ENCODE measurements around the gene UCHL1. TPM values are rescaled to one million over a fixed set of nuclear protein-coding genes. Genes with fewer than 3 reads are reported as not detected.

The UCHL1 gene
- total RNA-seq, 2 experiments from 2014 or later = 0.99 to 1.1 TPM

GRCh38 chr4:41216294-41217019 is 40.3 kb upstream of the UCHL1 start:
- H3K36me3 Mint-ChIP-seq = no peaks in the 10 kb centered on the region
- intact Hi-C loops (cut with micrococcal nuclease) = loop anchor here (10.0 kb wide), 1 partner anchor 452 kb away; no protein-coding TSS in a partner anchor
- no peaks in the 10 kb centered on the region for H3K9me3 Mint-ChIP-seq
- H3K4me1 Mint-ChIP-seq (ENCODE audit: low read depth) = peaks cover 28% of the 10 kb centered on the region
- H3K27ac Mint-ChIP-seq = peak overlapping the region; percentile 77
- peaks cover 58% of the 10 kb centered on the region for H3K27me3 Mint-ChIP-seq
- ChIA-PET CTCF (interaction anchor here (1.2 to 2.4 kb wide), 3 partner anchors 240 to 291 kb away, joined by 5 to 11 read pairs (median 7); no protein-coding TSS in a partner anchor), POLR2A (no interaction called here)
- DNase-seq = peak; percentile 76
- peak overlapping the region; percentile 75 for H3K4me3 Mint-ChIP-seq

GRCh38 chr4:41217020-41217333 is 39.8 kb upstream of the UCHL1 start:
- CTCF ChIA-PET = interaction anchor here (1.2 to 2.4 kb wide), 2 partner anchors 241 to 288 kb away, joined by 5 to 7 read pairs; no protein-coding TSS in a partner anchor
- peaks cover 55% of the 10 kb centered on the region for H3K27me3 Mint-ChIP-seq

GRCh38 chr4:41217374-41217773 is 39.4 kb upstream of the UCHL1 start:
- POLR2A ChIA-PET = no interaction called here
- intact Hi-C loops (cut with micrococcal nuclease) = loop anchor here (10.0 kb wide), 1 partner anchor 453 kb away; no protein-coding TSS in a partner anchor
- peaks cover 52% of the 10 kb centered on the region for H3K27me3 Mint-ChIP-seq

More at GRCh38 chr4:41217020-41217333, 39.8 kb upstream of the UCHL1 start:
- Mint-ChIP-seq H3K4me1 (ENCODE audit: low read depth) (peaks cover 28% of the 10 kb centered on the region), H3K36me3 (no peaks in the 10 kb centered on the region), H3K27ac (no peak overlapping the region), H3K4me3 (peak overlapping the region; percentile 75), H3K9me3 (no peaks in the 10 kb centered on the region)
- no peak for DNase-seq
- intact Hi-C loops (cut with micrococcal nuclease) = loop anchor here (10.0 kb wide), 1 partner anchor 452 kb away; no protein-coding TSS in a partner anchor
- POLR2A ChIA-PET = no interaction called here

GRCh38 chr4:41218703-41219102 is 38.0 kb upstream of the UCHL1 start:
- Mint-ChIP-seq H3K36me3 (no peaks in the 10 kb centered on the region), H3K4me1 (ENCODE audit: low read depth) (peaks cover 18% of the 10 kb centered on the region), H3K9me3 (no peaks in the 10 kb centered on the region), H3K27me3 (peaks cover 40% of the 10 kb centered on the region), H3K27ac (no peak overlapping the region), H3K4me3 (no peak overlapping the region)
- intact Hi-C loops (cut with micrococcal nuclease) = loop anchor here (10.0 kb wide), 1 partner anchor 454 kb away; no protein-coding TSS in a partner anchor
- no peak for DNase-seq
- ChIA-PET CTCF (no interaction called here), POLR2A (no interaction called here)

More at GRCh38 chr4:41217374-41217773, 39.4 kb upstream of the UCHL1 start:
- Mint-ChIP-seq H3K4me1 (ENCODE audit: low read depth) (peaks cover 28% of the 10 kb centered on the region), H3K9me3 (no peaks in the 10 kb centered on the region), H3K36me3 (no peaks in the 10 kb centered on the region), H3K4me3 (no peak overlapping the region), H3K27ac (no peak overlapping the region)
- DNase-seq = no peak
- CTCF ChIA-PET = interaction anchor here (2.4 kb wide), 1 partner anchor 241 kb away, joined by 7 read pairs; no protein-coding TSS in a partner anchor

GRCh38 chr4:41219421-41219950 is 37.2 kb upstream of the UCHL1 start:
- POLR2A ChIA-PET = no interaction called here

GRCh38 chr4:41221850-41222645 is 34.7 kb upstream of the UCHL1 start:
- intact Hi-C loops (cut with micrococcal nuclease) = no loop called here
- POLR2A ChIA-PET = no interaction called here
- no peaks in the 10 kb centered on the region for H3K9me3 Mint-ChIP-seq
- H3K36me3 Mint-ChIP-seq = no peaks in the 10 kb centered on the region
- peaks cover under 1% of the 10 kb centered on the region for H3K4me1 Mint-ChIP-seq (ENCODE audit: low read depth)
- no peak overlapping the region for H3K27ac Mint-ChIP-seq
- peaks cover 15% of the 10 kb centered on the region for H3K27me3 Mint-ChIP-seq
- CTCF ChIA-PET = no interaction called here
- no peak for DNase-seq
- no peak overlapping the region for H3K4me3 Mint-ChIP-seq

More at GRCh38 chr4:41219421-41219950, 37.2 kb upstream of the UCHL1 start:
- Mint-ChIP-seq H3K27me3 (peaks cover 37% of the 10 kb centered on the region), H3K36me3 (no peaks in the 10 kb centered on the region), H3K4me3 (no peak overlapping the region), H3K27ac (no peak overlapping the region), H3K4me1 (ENCODE audit: low read depth) (peaks cover 18% of the 10 kb centered on the region), H3K9me3 (no peaks in the 10 kb centered on the region)
- intact Hi-C loops (cut with micrococcal nuclease) = loop anchor here (10.0 kb wide), 1 partner anchor 455 kb away; no protein-coding TSS in a partner anchor
- DNase-seq = no peak
- CTCF ChIA-PET = no interaction called here

GRCh38 chr4:41227902-41228301 is 28.8 kb upstream of the UCHL1 start:
- ChIA-PET CTCF (no interaction called here), POLR2A (no interaction called here)
- Mint-ChIP-seq H3K27me3 (peaks cover 2% of the 10 kb centered on the region), H3K9me3 (no peaks in the 10 kb centered on the region), H3K36me3 (no peaks in the 10 kb centered on the region), H3K27ac (no peak overlapping the region), H3K4me3 (no peak overlapping the region), H3K4me1 (ENCODE audit: low read depth) (no peaks in the 10 kb centered on the region)
- intact Hi-C loops (cut with micrococcal nuclease) = no loop called here
- DNase-seq = no peak

GRCh38 chr4:41232406-41232805 is 24.3 kb upstream of the UCHL1 start:
- Mint-ChIP-seq H3K9me3 (no peaks in the 10 kb centered on the region), H3K4me3 (no peak overlapping the region), H3K27me3 (peaks cover 2% of the 10 kb centered on the region), H3K27ac (no peak overlapping the region), H3K4me1 (ENCODE audit: low read depth) (no peaks in the 10 kb centered on the region), H3K36me3 (no peaks in the 10 kb centered on the region)
- ChIA-PET CTCF (no interaction called here), POLR2A (no interaction called here)
- intact Hi-C loops (cut with micrococcal nuclease) = no loop called here
- DNase-seq = no peak

GRCh38 chr4:41232856-41233255 is 23.9 kb upstream of the UCHL1 start:
- Mint-ChIP-seq H3K4me3 (no peak overlapping the region), H3K36me3 (no peaks in the 10 kb centered on the region), H3K9me3 (no peaks in the 10 kb centered on the region), H3K4me1 (ENCODE audit: low read depth) (no peaks in the 10 kb centered on the region), H3K27me3 (peaks cover 2% of the 10 kb centered on the region), H3K27ac (no peak overlapping the region)
- no peak for DNase-seq
- ChIA-PET POLR2A (no interaction called here), CTCF (no interaction called here)
- intact Hi-C loops (cut with micrococcal nuclease) = no loop called here

- ChIA-PET POLR2A (no interaction called here), CTCF (no interaction called here)
- H3K4me3 Mint-ChIP-seq = no peak overlapping the region
- intact Hi-C loops (cut with micrococcal nuclease) = no loop called here
- H3K4me1 Mint-ChIP-seq (ENCODE audit: low read depth) = no peaks in the 10 kb centered on the region
- H3K36me3 Mint-ChIP-seq = no peaks in the 10 kb centered on the region
- H3K9me3 Mint-ChIP-seq = no peaks in the 10 kb centered on the region
- no peak for DNase-seq
- no peaks in the 10 kb centered on the region for H3K27me3 Mint-ChIP-seq
- no peak overlapping the region for H3K27ac Mint-ChIP-seq
Observed at GRCh38 chr4:41236032-41236431, 20.7 kb upstream of the UCHL1 start.

GRCh38 chr4:41236508-41236907 is 20.2 kb upstream of the UCHL1 start:
- CTCF ChIA-PET = no interaction called here
- intact Hi-C loops (cut with micrococcal nuclease) = no loop called here
- POLR2A ChIA-PET = no interaction called here
- H3K4me1 Mint-ChIP-seq (ENCODE audit: low read depth) = no peaks in the 10 kb centered on the region
- H3K27ac Mint-ChIP-seq = no peak overlapping the region
- no peaks in the 10 kb centered on the region for H3K36me3 Mint-ChIP-seq
- no peak for DNase-seq
- H3K4me3 Mint-ChIP-seq = no peak overlapping the region
- no peaks in the 10 kb centered on the region for H3K9me3 Mint-ChIP-seq
- H3K27me3 Mint-ChIP-seq = no peaks in the 10 kb centered on the region

GRCh38 chr4:41241919-41242318 is 14.8 kb upstream of the UCHL1 start:
- no peak for DNase-seq
- H3K36me3 Mint-ChIP-seq = no peaks in the 10 kb centered on the region
- no peaks in the 10 kb centered on the region for H3K4me1 Mint-ChIP-seq (ENCODE audit: low read depth)
- peaks cover 3% of the 10 kb centered on the region for H3K27me3 Mint-ChIP-seq
- no peak overlapping the region for H3K27ac Mint-ChIP-seq
- H3K9me3 Mint-ChIP-seq = no peaks in the 10 kb centered on the region
- H3K4me3 Mint-ChIP-seq = no peak overlapping the region
- ChIA-PET POLR2A (no interaction called here), CTCF (interaction anchor here (0.6 kb wide), 1 partner anchor 329 kb away, joined by 5 read pairs; no protein-coding TSS in a partner anchor)
- intact Hi-C loops (cut with micrococcal nuclease) = no loop called here
